ENCODE results near the gene LTBP4. TPM values are rescaled to one million over a fixed set of nuclear protein-coding genes. Genes with fewer than 3 reads are reported as not detected.
A peak's percentile ranks its signal among the peaks of the same experiment; 100 is the strongest.

Gene LTBP4
- total RNA-seq, 4 donors from 2014 or later = 199 to 369 (median 320) TPM

GRCh38 chr19:40571831-40572495 lies 29.2 kb upstream of the LTBP4 start:
- H3K27ac ChIP-seq = peak overlapping the region in 3 of 4 donors; percentile 70 to 79 (median 77)

GRCh38 chr19:40575326-40575725 lies 25.8 kb upstream of the LTBP4 start:
- WGBS, 2 donors (ENCODE audit: low coverage in 1 of 2) = 34 to 69% methylated on average over 2 to 6 of the region's 18 CpGs
- Histone ChIP-seq H3K27me3 (no peaks in the 10 kb centered on the region), H3K36me3 (peaks cover 0 to 7% of the 10 kb centered on the region in 2 donors), H3K9me3 (no peaks in the 10 kb centered on the region), H3K27ac (no peak overlapping the region), H3K4me3 (no peak overlapping the region), H3K4me1 (peaks cover 0 to 32% (median 4%) of the 10 kb centered on the region in 3 donors)
- no peak for TF ChIP-seq POLR2A (IDR thresholded peaks at IDR 0.05)
- no peak for TF ChIP-seq POLR2AphosphoS5 (IDR thresholded peaks at IDR 0.05)
- no peak for TF ChIP-seq EP300 (IDR thresholded peaks at IDR 0.05)
- TF ChIP-seq CTCF (IDR thresholded peaks at IDR 0.05) = no peak
- ATAC-seq = no peak

More at GRCh38 chr19:40571831-40572495, 29.2 kb upstream of the LTBP4 start:
- WGBS, 2 donors (ENCODE audit: low coverage in 1 of 2) = 79 to 90% methylated on average over 2 of the region's 10 CpGs
- no peak for TF ChIP-seq EP300 (IDR thresholded peaks at IDR 0.05)
- TF ChIP-seq POLR2A (IDR thresholded peaks at IDR 0.05) = no peak
- no peak for TF ChIP-seq POLR2AphosphoS5 (IDR thresholded peaks at IDR 0.05)
- no peak for TF ChIP-seq CTCF (IDR thresholded peaks at IDR 0.05)
- Histone ChIP-seq H3K4me3 (no peak overlapping the region), H3K4me1 (peaks cover 0 to 32% (median 12%) of the 10 kb centered on the region in 3 donors), H3K36me3 (no peaks in the 10 kb centered on the region), H3K27me3 (peaks cover 18% of the 10 kb centered on the region), H3K9me3 (no peaks in the 10 kb centered on the region)
- no peak for ATAC-seq

- ATAC-seq = peak; percentile 4
- Histone ChIP-seq H3K4me1 (peaks cover 0 to 28% (median 3%) of the 10 kb centered on the region in 3 donors), H3K27me3 (no peaks in the 10 kb centered on the region), H3K4me3 (peak overlapping the region; percentile 75 to 89), H3K27ac (peak overlapping the region in 2 of 4 donors; percentile 83 to 84), H3K9me3 (no peaks in the 10 kb centered on the region), H3K36me3 (peaks cover 0 to 15% of the 10 kb centered on the region in 2 donors)
- 0 to 10% methylated on average over 2 to 12 of the region's 22 CpGs for WGBS, 2 donors (ENCODE audit: low coverage in 1 of 2)
- no peak for TF ChIP-seq POLR2AphosphoS5 (IDR thresholded peaks at IDR 0.05)
- no peak for TF ChIP-seq POLR2A (IDR thresholded peaks at IDR 0.05)
- no peak for TF ChIP-seq CTCF (IDR thresholded peaks at IDR 0.05)
- no peak for TF ChIP-seq EP300 (IDR thresholded peaks at IDR 0.05)
These were observed 25.0 kb upstream of the LTBP4 start for GRCh38 chr19:40576151-40576584.

- Histone ChIP-seq H3K27me3 (no peaks in the 10 kb centered on the region), H3K9me3 (no peaks in the 10 kb centered on the region), H3K36me3 (peaks cover 0 to 22% of the 10 kb centered on the region in 2 donors), H3K4me3 (peak within 1 kb of the TSS; percentile 75 to 89), H3K27ac (peak within 1 kb of the TSS; percentile 13 to 86 (median 84)), H3K4me1 (peaks cover 0 to 28% (median 3%) of the 10 kb centered on the region in 3 donors)
- whole genome bisulfite sequencing, 2 donors (ENCODE audit: low coverage in 1 of 2) = 0% methylated on average over 1 to 6 of the region's 55 CpGs
- ATAC-seq = peak; percentile 100
- TF ChIP-seq POLR2AphosphoS5 (IDR thresholded peaks at IDR 0.05) (peak; percentile 62), EP300 (IDR thresholded peaks at IDR 0.05) (no peak), POLR2A (IDR thresholded peaks at IDR 0.05) (peak; percentile 18 to 63)
These were observed 24.4 kb upstream of the LTBP4 start, which contains the start of gene SHKBP1 for GRCh38 chr19:40576585-40577451. SHKBP1 (plus strand) TSS chr19:40576873; CDS start chr19:40576900, 27 bp downstream.

DNA sequence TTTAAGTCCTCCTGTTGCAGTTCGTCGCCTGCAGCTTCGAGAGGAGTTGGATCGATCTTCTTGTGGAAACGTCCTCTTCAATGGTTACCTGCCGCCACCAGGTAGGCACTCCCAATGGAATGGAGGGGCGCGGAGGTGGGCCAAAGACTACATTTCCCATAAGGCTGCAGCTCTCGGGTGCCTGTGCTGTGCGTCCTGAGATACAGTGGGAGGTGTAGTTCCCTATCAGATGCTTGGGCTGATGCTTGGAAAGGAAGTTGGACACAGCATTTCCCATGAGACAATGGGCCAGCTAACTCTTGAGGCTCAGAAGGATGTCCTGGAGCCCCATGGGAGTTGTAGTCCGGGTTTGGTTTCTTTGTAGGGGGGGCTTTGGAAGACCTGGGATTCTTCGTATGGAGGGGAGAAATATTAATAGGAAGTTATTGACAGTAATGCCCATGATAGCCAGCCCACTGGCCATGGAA lies 22.7 kb upstream of the LTBP4 start:
- no peak for ATAC-seq
- TF ChIP-seq POLR2AphosphoS5 (IDR thresholded peaks at IDR 0.05) (no peak), POLR2A (IDR thresholded peaks at IDR 0.05) (no peak), EP300 (IDR thresholded peaks at IDR 0.05) (no peak), CTCF (IDR thresholded peaks at IDR 0.05) (no peak)
- Histone ChIP-seq H3K27ac (no peak overlapping the region), H3K36me3 (peaks cover 0 to 38% of the 10 kb centered on the region in 2 donors), H3K4me3 (no peak overlapping the region), H3K9me3 (no peaks in the 10 kb centered on the region), H3K27me3 (no peaks in the 10 kb centered on the region), H3K4me1 (peaks cover 0 to 28% (median 3%) of the 10 kb centered on the region in 3 donors)
- 81 to 100% methylated on average over 1 to 6 of the region's 12 CpGs for WGBS, 2 donors (ENCODE audit: low coverage in 1 of 2)

Measured in gastroesophageal sphincter (tissue), 4 donors.